AG08396 (cell line): Measurements from ENCODE around the gene PCDH17.

Source experiments
- DNase-seq: peaks from one replicate; pipeline ENCODE4 v3.0.0; 2012; ENCODE audit warnings: low spot score, mixed read lengths

Gene PCDH17

DNA sequence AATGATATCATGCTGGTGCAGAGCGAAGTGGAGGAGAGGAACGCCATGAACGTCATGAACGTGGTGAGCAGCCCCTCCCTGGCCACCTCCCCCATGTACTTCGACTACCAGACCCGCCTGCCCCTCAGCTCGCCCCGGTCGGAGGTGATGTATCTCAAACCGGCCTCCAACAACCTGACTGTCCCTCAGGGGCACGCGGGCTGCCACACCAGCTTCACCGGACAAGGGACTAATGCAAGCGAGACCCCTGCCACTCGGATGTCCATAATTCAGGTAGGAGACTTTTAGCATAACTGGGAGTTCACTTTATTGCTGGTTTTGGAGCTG lies 3.3 kb downstream of the PCDH17 start:
- DNase-seq, result no peak

DNA sequence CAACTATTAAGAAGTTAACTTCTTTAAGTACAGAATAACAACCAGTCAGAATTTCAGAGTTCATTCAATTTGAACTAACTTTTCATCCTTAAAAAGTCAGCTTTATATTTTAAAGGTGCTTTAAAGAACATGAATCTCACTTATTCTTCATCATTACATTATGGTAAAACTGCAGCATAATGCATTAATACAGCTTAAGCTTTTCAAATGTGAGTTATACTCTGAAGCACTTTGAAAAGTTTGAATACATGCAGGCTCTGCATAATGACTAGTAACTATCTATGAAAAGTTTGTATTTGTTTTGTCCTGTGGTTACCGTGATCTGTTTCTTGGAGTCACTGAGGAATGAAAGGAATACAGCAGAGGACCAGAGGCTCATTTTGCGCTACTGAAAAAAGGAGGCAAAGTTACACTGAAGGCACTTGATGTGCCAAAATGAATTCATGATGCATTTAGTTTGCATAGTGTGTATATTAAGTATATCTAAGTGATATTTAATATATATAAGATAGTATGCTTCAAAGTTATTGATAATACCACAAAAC lies 4.1 kb downstream of the PCDH17 start:
- DNase-seq, result no peak

DNA sequence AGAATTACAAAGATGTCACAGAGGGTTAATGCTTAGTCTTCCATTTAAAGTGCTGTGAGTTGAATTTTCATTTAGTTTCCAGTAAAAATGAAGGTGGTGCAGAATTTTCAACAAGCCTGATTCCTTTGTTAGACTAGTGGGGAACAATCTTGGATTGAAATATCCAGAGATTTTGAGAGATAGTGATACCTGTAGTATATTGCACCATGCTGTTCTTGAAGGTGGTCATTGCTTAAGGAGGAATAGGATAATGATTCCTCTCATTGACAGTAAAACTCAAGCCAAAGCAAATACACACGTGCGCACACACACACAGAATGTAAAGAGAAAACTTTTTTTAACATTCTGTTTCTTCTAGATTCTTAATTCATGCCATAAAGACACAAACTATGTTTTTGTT lies 5.3 kb downstream of the PCDH17 start:
- DNase-seq, result no peak

DNA sequence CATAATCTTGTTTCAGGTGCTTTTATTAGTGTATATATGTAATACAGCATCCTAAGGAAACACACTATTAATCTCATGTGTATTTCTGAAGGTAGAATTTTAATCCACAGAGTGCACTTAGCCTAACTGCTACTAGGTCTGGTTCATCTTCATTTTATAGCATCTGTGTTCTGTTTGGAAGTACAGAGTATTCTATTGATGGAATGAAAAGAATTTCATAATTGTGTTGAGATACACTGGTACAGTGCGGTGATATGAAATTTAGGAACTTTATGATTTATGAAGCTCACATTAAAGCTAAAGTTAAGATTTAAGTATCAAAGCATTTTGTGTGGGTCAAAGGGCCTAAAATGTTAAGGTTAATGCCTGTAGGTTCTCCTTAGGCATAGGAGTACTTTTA lies 6.0 kb downstream of the PCDH17 start:
- DNase-seq, result no peak

DNA sequence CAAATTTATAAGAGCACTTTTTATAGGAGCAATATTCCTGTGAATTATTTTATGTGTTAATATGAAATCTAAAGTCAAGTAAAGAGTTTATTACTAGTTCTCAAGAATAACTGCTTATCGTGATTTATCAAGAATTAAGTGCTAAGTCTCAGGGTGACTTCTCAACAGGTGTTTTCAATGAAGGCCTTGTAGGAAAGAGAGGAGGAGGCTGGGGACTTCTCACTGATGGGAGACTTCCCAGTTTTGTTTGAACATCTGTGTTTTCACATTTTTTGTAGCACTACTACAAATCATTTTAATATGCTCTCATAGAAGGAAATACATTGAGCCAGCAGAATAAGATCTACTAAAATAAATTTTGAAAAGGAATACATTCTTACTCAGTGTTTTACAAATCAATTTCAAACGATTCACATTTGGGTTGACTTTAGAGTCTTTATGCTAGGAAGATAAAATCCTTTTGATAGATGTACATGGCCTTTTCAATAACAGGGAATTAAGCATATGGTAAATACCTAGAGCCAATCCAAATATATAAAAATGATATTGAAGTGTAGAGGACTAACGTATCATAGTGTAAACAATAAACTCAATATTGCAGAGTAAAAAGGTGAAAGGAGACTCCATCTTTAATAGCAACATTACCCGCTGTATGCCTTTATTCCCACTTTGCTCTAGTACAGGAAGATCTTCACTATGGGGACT lies 6.8 kb downstream of the PCDH17 start:
- DNase-seq, result no peak

DNA sequence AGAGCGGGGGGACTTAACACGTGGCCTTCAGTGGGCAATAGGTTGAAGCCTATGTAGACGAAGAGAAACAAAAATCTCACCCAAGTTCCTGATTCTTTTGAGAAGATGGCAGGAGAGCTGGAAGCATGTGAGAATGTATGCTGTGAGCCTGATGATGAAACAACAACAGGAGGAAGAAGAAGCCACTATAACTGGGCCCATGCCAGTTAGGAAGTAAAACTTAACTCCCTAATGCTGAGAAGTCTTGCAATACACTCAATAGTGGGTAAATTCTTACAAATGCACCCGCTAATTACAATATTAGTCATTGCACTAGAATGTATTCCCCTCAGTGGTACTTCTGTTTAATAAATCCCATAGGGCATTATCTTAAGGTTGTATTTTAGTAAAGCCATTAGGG lies 9.1 kb downstream of the PCDH17 start:
- no peak for DNase-seq

DNA sequence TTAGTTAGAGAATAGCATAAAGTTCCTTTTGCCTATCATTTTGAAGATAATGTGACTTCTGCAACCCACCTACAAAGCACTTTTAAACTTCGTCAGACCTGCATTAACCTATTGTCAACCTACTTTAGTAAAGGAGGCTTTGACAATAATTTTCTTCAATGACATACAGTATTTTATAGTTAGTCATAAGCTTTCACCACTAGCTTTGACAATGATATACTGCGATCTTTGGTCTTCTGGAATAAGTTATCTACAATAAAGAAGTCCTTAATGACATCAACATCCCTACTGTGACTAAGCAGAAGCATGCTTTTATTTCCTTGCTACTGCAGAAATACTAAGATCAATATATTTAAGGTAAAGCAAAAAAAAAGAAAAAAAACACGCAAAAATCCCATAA lies 9.5 kb downstream of the PCDH17 start:
- no peak for DNase-seq

DNA sequence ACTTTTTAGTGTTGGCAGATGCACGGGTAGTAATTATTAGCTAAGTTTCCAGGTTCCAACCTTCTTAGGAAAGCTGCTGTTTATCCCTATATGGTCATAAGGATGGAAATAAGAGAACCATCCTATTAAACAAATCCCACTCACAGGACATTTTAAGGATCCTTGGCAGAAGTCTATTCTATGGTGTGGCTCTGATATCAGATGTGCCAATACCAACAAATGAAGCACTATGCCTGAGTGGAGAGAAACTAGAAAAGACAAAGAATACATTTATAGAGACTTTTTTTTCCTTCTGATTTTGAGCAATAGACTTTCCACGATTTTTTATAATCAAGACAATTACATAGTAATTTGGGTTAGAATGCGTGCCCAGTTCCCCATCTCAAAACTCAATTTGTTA lies 12.6 kb downstream of the PCDH17 start:
- DNase-seq, result no peak

DNA sequence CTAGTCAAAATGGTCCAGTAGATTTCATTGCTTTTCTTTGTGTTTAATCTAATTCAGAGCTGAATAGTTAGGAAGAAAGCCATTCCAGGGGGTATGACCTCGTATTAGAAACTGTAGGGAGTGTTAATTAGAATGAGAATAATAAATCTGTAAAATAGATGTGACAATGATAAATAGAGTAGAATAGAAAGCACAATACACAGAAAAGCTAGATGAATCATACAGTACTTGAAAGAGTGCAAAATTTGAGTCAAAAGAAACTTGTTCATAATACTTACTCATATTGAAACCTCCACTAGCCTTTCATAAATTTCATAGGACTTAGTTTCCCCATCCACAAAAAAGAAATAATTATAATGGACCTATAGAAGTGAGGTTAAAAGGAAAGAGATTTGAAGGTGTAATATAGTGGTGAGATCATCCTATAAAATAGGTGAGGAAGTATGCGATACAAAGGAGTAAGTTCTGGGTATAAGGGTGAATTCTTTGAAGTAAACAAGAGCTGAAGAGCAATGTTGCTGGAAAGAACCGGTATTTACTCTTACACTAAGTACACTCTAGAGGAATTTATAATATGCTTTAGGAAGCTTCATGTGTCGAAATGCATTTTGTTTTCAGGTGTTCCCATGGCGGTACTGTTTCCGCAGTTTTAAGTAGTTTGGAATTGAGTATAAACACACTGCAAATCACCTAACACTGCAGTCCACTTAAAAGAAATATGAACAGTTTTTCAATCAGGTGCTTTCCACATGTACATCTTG lies 21.9 kb downstream of the PCDH17 start:
- no peak for DNase-seq

DNA sequence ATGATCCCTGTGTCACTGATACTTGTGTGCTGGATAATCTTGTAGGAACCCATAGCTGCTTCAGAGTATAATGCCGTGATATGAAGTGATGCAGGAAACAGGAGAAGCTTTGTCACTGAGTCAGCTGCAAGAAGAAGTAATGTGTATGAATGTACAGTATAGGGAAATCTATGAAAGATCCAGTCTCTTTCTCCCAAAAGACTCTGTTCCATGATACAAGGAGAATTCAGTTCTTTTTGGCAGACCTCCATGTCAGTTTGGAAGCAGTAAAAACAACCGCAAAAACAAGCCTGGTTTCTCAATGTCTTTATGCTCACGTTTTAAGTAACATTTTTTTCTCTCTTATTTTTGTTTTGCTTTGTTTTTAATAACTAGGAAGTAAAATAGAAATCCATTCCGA lies 33.9 kb downstream of the PCDH17 start:
- no peak for DNase-seq

DNA sequence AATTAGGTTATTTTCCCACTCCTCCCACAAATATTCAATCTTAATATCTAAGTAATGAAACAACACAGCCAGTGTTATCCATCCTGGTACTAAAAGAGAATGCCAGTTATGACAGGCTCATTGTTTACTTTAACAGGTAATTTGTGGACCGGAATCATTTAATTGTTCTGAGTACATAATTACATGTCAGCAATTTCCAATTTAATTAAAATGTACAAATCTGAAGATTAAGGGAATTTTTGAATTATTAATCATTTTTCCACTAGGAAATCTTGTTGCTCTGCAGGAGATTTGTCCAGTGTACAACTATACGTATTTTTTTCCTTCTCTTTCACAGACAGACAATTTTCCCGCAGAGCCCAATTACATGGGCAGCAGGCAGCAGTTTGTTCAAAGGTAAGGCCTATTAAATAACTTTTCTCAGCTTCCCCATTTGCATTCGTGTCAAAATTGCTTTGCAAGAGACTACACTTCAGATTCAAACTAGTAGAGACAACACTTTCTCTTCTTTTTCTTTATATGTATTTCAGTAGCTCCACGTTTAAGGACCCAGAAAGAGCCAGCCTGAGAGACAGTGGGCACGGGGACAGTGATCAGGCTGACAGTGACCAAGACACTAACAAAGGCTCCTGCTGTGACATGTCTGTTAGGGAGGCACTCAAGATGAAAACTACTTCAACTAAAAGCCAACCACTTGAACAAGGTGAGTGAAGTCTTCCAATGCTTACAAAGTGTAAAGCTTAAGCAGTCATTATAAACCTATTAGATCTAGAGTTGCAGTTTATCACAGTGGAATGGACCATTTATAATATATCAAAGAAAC lies 34.8 kb downstream of the PCDH17 start:
- DNase-seq, result no peak

DNA sequence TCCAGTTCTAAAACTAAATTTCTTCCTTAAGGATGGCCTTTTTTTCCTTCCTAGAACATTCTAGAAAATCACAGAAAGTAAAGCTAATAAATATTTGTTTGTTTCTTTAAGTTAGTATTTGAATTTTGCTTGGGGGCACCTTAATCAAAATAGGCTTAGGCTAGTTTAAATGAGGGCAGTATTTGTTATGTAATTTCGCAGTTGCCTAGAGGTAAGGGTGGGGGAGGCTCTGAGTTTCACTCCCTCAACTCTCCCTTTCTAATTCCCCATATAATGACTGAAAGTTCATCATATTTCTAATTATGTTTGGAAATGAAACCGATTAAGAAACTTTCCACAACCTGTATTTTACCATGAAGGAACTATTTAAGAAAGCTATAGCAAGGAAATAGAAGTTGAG lies 40.6 kb downstream of the PCDH17 start:
- DNase-seq, result no peak

DNA sequence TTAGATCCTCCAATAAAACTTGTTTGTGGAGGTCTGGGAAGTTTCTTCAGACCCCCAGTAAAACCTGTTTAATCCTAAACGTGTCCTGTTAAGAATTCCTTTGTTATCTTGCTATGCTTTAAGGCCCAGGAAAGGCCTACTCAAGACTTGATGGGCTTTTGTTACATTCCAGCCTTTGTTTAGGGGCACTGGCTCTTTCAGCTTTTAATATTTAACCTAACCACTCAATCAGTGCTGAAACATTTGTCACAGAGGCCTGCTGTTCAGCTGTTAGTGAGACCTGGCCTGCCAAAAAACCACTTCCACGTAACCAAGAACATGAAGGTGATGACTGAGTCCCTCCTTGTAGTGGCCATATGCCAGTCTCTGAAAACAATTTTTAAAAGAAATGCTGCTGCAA lies 41.7 kb downstream of the PCDH17 start:
- DNase-seq, result no peak

DNA sequence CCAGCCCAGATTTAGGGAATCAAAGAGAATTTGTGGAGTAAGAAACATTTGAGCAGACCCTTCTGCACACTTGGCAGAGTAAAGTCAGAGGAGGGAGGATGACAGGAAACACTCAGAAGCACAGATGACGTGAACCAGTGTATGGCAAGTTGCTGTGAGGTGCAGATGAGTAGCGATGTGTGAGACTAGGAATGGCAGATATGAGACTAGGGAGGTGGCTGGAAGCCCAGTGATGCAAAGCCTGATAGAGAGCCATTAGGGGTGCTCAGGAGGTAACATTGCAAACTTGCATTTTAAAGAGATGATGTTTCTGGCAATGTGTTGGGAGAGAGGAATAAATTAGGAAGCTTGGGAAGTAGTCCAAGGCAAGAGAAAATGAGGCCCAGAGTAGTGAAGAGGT lies 44.0 kb downstream of the PCDH17 start:
- DNase-seq, result no peak

DNA sequence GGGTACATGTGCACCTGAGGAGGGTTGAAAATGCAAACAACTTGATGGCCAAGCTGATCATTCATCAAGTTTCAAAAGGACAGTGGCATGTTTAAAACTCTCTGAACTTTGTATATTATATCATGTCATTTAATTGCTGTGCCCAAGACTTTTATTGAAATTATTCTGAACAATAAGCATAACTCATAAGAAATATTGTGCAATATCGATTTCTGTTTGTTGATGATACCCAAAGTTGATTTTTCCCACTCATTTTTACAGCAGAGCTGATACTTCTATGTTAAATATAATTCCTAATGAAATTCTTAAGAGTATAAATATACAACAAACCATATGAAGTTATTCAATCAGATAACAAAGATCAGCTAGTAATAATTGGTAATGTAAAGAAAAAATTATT lies 49.1 kb downstream of the PCDH17 start:
- no peak for DNase-seq

DNA sequence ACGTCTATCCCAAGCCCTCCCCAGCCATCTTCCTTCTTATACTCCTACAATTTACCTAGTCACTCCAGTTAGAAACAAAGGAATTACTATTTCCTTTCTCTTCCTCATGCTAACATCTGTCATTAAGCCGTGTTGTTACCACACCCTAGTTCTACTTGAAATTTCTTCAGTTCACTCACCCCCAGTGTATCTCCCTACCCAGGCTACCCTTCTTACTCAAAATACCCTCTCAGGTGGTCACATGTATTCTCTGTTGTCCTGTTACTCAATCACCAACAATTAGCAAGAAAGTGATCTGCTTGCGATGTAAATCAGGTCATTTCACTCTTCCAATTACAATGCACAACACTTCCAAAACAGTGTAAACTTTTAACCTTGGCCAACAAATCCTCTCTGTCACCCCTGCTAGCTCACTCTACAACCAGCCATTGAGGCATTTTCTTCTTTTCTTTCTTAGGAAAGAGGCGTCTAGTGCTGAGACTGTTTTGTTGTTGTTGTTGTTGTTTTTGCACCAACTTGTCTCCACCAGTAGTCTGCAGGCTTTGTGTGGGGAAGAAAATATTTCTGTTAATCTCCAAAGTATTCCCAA lies 50.7 kb downstream of the PCDH17 start:
- no peak for DNase-seq

DNA sequence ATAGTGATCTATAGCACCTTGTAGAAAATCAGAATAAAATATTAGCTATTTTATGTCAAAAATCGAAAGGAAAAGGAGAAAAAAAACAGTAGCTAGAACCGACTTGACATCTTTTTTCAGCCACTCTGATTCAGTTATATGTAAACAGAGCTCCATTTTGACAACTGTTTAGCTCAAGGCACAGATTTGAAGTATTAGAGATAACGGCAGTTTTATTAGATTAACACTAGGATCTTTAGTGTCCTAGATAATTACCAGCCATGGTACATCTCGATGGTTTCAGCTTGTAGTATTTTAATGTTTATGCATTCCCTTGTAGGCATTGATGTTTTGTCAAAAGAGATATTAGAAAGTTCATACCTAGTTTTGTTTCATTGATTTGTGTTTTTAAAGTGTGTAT lies 67.3 kb downstream of the PCDH17 start:
- DNase-seq, result no peak

DNA sequence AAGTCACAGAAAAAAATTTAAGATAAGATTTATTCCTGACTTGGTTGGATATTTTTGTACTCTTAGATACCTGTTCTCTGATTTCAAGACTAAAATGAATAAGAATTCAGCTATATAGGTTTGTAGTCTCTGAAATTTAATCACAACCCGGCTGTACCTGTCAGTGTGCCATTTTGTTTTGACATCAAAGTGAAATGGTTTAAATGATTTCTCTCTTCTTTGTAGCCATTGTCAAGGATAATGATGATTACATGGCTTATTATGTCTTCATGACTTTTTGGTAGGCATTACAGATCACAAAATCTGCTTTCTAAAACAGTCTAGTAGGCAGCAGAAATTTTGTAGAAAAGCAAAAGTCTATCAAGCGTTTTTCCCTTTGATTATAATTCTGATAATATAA lies 72.5 kb downstream of the PCDH17 start:
- DNase-seq, result no peak

DNA sequence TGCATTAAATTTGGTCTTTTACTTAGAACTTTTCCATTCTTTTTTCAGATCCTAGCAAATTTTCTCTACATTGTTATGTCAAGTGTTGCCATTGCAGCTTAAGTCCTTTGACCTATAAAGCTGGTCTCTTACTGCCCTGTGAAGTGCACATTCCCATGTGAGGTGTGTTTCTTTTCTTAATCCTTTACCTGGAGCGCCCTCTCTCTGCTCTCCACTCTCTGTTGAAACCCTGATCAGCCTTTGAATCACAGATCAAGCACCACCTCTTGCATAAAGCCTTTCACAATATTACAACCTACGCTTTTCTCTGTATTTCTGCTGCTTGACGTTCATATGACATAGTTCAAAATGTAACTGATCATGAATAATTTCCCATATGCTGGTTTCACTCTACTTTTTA lies 84.8 kb downstream of the PCDH17 start:
- no peak for DNase-seq

DNA sequence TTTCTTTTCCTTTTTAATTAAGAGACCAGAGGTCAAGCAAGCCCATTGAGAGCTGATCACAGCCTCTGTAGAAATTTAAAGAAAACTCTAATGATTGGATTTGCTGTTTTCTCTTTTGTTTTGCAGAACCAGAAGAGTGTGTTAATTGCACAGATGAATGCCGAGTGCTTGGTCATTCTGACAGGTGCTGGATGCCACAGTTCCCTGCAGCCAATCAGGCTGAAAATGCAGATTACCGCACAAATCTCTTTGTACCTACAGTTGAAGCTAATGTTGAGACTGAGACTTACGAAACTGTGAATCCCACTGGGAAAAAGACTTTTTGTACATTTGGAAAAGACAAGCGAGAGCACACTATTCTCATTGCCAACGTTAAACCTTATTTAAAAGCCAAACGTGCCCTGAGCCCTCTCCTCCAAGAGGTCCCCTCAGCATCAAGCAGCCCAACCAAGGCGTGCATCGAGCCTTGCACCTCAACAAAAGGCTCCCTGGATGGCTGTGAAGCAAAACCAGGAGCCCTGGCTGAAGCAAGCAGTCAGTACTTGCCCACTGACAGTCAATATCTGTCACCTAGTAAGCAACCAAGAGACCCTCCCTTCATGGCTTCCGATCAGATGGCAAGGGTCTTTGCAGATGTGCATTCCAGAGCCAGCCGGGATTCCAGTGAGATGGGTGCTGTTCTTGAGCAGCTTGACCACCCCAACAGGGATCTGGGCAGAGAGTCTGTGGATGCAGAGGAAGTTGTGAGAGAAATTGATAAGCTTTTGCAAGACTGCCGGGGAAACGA lies 93.1 kb downstream of the PCDH17 start:
- no peak for DNase-seq

DNA sequence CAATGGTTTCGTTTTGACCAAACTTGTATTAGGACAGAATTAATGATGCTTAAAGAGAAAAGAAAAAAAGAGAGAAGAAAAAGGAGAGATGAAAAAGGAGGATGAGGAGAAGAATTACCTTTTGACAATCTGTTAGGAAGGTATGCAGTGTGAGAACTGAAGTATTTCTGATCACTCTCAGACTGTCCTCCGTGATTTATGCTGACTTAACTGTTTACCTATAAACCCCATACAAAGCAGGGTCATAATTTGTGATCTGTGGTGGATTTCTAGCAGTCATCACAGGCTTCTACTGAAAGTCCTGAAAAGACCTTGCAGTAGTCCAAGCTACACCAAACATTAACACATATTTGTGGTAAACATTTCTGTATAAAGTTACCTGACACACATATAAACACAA lies 93.9 kb downstream of the PCDH17 start:
- no peak for DNase-seq

DNA sequence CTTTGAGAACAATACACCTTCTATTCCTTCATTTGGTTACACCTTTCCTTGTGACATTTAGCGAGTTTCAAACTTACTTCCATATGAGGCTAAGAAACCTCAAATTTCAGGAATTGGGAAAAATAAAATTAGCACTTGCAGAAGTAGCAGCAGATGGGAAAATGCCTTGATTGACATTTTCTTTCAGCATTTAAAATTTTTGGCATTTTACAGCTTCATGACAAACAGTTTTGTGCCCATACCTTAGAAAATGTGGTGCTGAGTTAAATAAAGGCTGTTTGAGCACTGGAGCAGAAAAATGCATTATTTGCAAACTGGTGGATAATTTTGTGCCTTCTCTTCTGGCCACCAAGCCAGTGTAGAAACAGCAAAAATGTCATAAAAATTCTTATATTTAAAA lies 95.4 kb downstream of the PCDH17 start:
- no peak for DNase-seq
